HCT116 (cell line): Measurements from ENCODE around the gene TLCD2. TPM values are rescaled to one million over a fixed set of nuclear protein-coding genes. Genes with fewer than 3 reads are reported as not detected.

Experiments used
- ATAC-seq: fragments of 200-7000 bp; cut with Tn5 transposase; 2 replicates; pipeline ENCODE4 v1.9.1; 2020; ENCODE audit warnings: mild to moderate bottlenecking, moderate library complexity
- BruUV-seq: library from RNA; stranded (reverse); fragments of 400-500 nt; replicated peaks from 2 replicates; lab custom pipeline; 2021; lab: Mats Ljungman, UMichigan
- CTCF ChIA-PET: fragments of 300-600 bp; sonication (Branson Sonifier 250); formaldehyde crosslinking; loops from one replicate; lab custom pipeline; 2021; ENCODE audit warnings: antibody characterized with exemption; lab: Charles Lee
- POLR2A ChIA-PET: fragments of 300-600, 350-600 bp; sonication (Branson Sonifier 250); formaldehyde crosslinking; loops from one replicate; lab custom pipeline; 2021; ENCODE audit warnings: antibody characterized with exemption; lab: Charles Lee
- RAD21 ChIA-PET, 2 experiments: fragments of 300-600 bp; sonication (Branson Sonifier 250); formaldehyde crosslinking; loops; one replicate each; lab custom pipeline; 2023; ENCODE audit warnings: low total read pairs in 2 of 2; ENCODE audit not compliant: uncharacterized antibody in 2 of 2, unreplicated experiment in 2 of 2, low non-redundant PET in 1 of 2; lab: Charles Lee
- DNase-seq: peaks from one replicate; pipeline ENCODE4 v3.0.0-alpha.2; 2010; ENCODE audit warnings: low read depth, low spot score
- H2AFZ ChIP-seq: fragments of 200-600 bp; shearing (Covaris generic), sonication (generic); 2 replicates; pipeline ENCODE4 v1.6.1; 2017; ENCODE audit warnings: low read depth, mixed run types, mixed read lengths, antibody characterized with exemption, low read length; ENCODE audit not compliant: poor library complexity, severe bottlenecking
- H3K27ac ChIP-seq: 2 replicates; pipeline ENCODE4 v1.5.1; 2012; ENCODE audit warnings: low read depth, low read length
- H3K27me3 ChIP-seq: fragments of 200-600 bp; sonication (generic); 2 replicates; pipeline ENCODE4 v1.6.1; 2016; ENCODE audit warnings: mixed run types, low read length, mixed read lengths; ENCODE audit not compliant: insufficient read depth
- H3K36me3 ChIP-seq, 2 experiments: fragments of 200-500 bp in 1 of 2; fragments of 200-600 bp in 1 of 2; sonication (Bioruptor generic) in 1 of 2; sonication (generic) in 1 of 2; 2 replicates each; pipeline versions ENCODE4 v1.5.1 to v1.6.1; 2014 to 2016; ENCODE audit warnings: low read length in 2 of 2, inconsistent platforms in 1 of 2, mixed read lengths in 1 of 2, mixed run types in 1 of 2; ENCODE audit not compliant: insufficient read depth in 2 of 2, control insufficient read depth in 1 of 2
- H3K4me1 ChIP-seq, 2 experiments: fragments of 200-600 bp in 1 of 2; sonication (generic) in 1 of 2; 2 replicates each; pipeline versions ENCODE4 v1.5.1 to v1.6.1; 2012 to 2017; ENCODE audit warnings: low read length in 2 of 2, inconsistent platforms in 1 of 2, mild to moderate bottlenecking in 1 of 2, mixed read lengths in 1 of 2, mixed run types in 1 of 2, moderate library complexity in 1 of 2; ENCODE audit not compliant: insufficient read depth in 2 of 2, control insufficient read depth in 1 of 2
- H3K4me2 ChIP-seq: fragments of 200-600 bp; sonication (generic); 2 replicates; pipeline ENCODE4 v1.6.1; 2017; ENCODE audit warnings: mixed run types, low read length, mixed read lengths
- H3K4me3 ChIP-seq, 2 experiments: fragments of 200-600 bp in 1 of 2; sonication (generic) in 1 of 2; replicated peaks in 1 of 2; 2 replicates each; pipeline ENCODE4 v1.5.1; 2011 to 2016; ENCODE audit warnings: low read length in 2 of 2, control low read depth in 1 of 2, low read depth in 1 of 2, mild to moderate bottlenecking in 1 of 2, mixed read lengths in 1 of 2, mixed run types in 1 of 2
- H3K79me2 ChIP-seq: fragments of 200-600 bp; sonication (generic); 2 replicates; pipeline ENCODE4 v1.6.1; 2017; ENCODE audit warnings: mild to moderate bottlenecking, mixed run types, low read length, moderate library complexity, mixed read lengths; ENCODE audit not compliant: insufficient read depth
- H3K9ac ChIP-seq: fragments of 200-600 bp; sonication (generic); 2 replicates; pipeline ENCODE4 v1.6.1; 2016; ENCODE audit warnings: low read length, mixed read lengths
- H3K9me2 ChIP-seq: fragments of 200-600 bp; sonication (generic), shearing (Covaris generic); 2 replicates; pipeline ENCODE4 v1.6.1; 2017; ENCODE audit warnings: mixed run types, mild to moderate bottlenecking, moderate library complexity; ENCODE audit not compliant: insufficient read depth
- H3K9me3 ChIP-seq, 2 experiments: fragments of 200-500 bp in 1 of 2; fragments of 200-600 bp in 1 of 2; sonication (Bioruptor generic) in 1 of 2; sonication (generic) in 1 of 2; 2 replicates each; pipeline ENCODE4 v1.6.1; 2014 to 2017; ENCODE audit warnings: low read length in 2 of 2, mixed read lengths in 2 of 2, inconsistent platforms in 1 of 2, low read depth in 1 of 2, mild to moderate bottlenecking in 1 of 2, mixed run types in 1 of 2, moderate library complexity in 1 of 2; ENCODE audit not compliant: control insufficient read depth in 1 of 2, insufficient read depth in 1 of 2
- H4K20me1 ChIP-seq: fragments of 200-600 bp; sonication (generic), shearing (Covaris generic); 2 replicates; pipeline ENCODE4 v1.6.1; 2017; ENCODE audit warnings: mixed run types, mild to moderate bottlenecking, moderate library complexity; ENCODE audit not compliant: insufficient read depth
- CEBPB ChIP-seq: IDR thresholded peaks from 2 replicates; pipeline ENCODE4 v1.6.1; 2012; ENCODE audit warnings: low read depth
- RAD21 ChIP-seq: IDR thresholded peaks from 2 replicates; pipeline ENCODE4 v1.6.1; 2012; ENCODE audit warnings: low read depth, mild to moderate bottlenecking
- intact Hi-C: fragments of 100-400 bp; cut with micrococcal nuclease; formaldehyde crosslinking; loops from 2 replicates; pipeline ENCODE4 v1.10.0; 2022
- total RNA-seq: library from RNA; stranded (reverse); gene quantifications from one replicate; pipeline ENCODE4 v1.2.1, GENCODE V29; 2021; ENCODE audit not compliant: unreplicated experiment
- TF ChIP-seq, protein P1 (sequence below), 3 experiments: fragments of 200-600 bp in 1 of 3; sonication (generic) in 1 of 3; IDR thresholded peaks in 2 of 3; conservative IDR thresholded peaks in 1 of 3; 2 replicates each; pipeline ENCODE4 v1.5.1; 2012 to 2017; ENCODE audit warnings: low read depth in 2 of 3, low read length in 2 of 3, antibody characterized with exemption in 1 of 3, borderline replicate concordance in 1 of 3, control low read depth in 1 of 3, mild to moderate bottlenecking in 1 of 3, mixed read lengths in 1 of 3, mixed run types in 1 of 3, moderate library complexity in 1 of 3; ENCODE audit not compliant: insufficient read depth in 1 of 3

TLCD2 gene
- total RNA-seq, 1 experiment from 2014 or later: 1.8 TPM

DNA sequence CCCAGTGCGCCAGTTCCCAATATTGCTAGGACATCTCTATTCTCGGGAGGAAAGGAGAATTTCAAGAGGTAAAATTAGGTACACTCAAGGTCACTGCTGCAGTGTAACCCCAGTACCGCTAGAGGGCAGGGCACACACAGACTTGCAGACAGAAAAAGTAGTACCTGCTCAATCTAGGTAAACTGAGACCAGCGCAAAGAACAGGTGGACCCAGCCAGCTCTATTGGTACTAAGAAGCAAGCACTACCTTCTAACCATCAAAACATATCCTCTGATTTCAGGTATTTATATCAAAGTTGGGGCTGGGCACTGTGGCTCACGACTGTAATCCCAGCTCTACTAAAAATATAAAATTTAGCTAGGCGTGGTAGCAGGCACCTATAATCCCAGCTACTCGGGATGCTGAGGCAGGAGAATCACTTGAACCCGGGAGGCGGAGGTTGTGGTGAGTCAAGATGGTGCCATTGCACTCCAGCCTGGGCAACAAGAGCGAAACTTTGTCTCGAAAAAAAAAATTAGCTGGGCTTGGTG, 10.7 kb upstream of the TLCD2 start:
- POLR2A ChIA-PET: interaction anchor here (1.2 kb wide), 1 partner anchor 63 kb away, joined by 5 read pairs; no protein-coding TSS in a partner anchor
- intact Hi-C loops: loop anchor here (1.0 to 5.0 kb wide), 3 partner anchors 46 to 146 kb away; no protein-coding TSS in a partner anchor
- CTCF ChIA-PET: interaction anchor here (0.6 to 4.8 kb wide), 12 partner anchors 9 to 837 kb away, joined by 3 to 39 read pairs (median 6); partner anchors contain the start of genes RILP, RTN4RL1 and SERPINF1
- TF ChIP-seq RAD21 (peak; percentile 94), CEBPB (no peak)
- TF ChIP-seq, protein P1, sequence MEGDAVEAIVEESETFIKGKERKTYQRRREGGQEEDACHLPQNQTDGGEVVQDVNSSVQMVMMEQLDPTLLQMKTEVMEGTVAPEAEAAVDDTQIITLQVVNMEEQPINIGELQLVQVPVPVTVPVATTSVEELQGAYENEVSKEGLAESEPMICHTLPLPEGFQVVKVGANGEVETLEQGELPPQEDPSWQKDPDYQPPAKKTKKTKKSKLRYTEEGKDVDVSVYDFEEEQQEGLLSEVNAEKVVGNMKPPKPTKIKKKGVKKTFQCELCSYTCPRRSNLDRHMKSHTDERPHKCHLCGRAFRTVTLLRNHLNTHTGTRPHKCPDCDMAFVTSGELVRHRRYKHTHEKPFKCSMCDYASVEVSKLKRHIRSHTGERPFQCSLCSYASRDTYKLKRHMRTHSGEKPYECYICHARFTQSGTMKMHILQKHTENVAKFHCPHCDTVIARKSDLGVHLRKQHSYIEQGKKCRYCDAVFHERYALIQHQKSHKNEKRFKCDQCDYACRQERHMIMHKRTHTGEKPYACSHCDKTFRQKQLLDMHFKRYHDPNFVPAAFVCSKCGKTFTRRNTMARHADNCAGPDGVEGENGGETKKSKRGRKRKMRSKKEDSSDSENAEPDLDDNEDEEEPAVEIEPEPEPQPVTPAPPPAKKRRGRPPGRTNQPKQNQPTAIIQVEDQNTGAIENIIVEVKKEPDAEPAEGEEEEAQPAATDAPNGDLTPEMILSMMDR (IDR thresholded peaks at IDR 0.05 in 2 of 3, conservative IDR thresholded peaks at IDR 0.05 in 1 of 3; ENCODE audit: borderline replicate concordance in 1 of 3, insufficient read depth in 1 of 3, low read depth in 2 of 3, low read length in 2 of 3): peak; percentile 72 to 99 (median 98)
- no peaks in the 10 kb centered on the region for H3K27me3 ChIP-seq
- RAD21 ChIA-PET: interaction anchor here (0.8 to 2.6 kb wide), 2 partner anchors 63 kb away, joined by 3 to 9 read pairs; no protein-coding TSS in a partner anchor
- H2AFZ ChIP-seq: no peak overlapping the region
- H3K9me3 ChIP-seq: no peaks in the 10 kb centered on the region
- H3K4me1 ChIP-seq: peaks cover 26 to 65% of the 10 kb centered on the region in 2 experiments; a peak in 3 of 4 replicates
- no peak overlapping the region for H3K9ac ChIP-seq
- no peaks in the 10 kb centered on the region for H4K20me1 ChIP-seq
- no TSS peak for BruUV-seq
- H3K36me3 ChIP-seq: no peaks in the 10 kb centered on the region
- ATAC-seq (no peak), DNase-seq (peak; percentile 61)
- no peak overlapping the region for H3K27ac ChIP-seq
- H3K4me3 ChIP-seq: no peak overlapping the region
- H3K9me2 ChIP-seq: no peaks in the 10 kb centered on the region
- peaks cover 4% of the 10 kb centered on the region; the same call in 1 of the 2 replicates for H3K79me2 ChIP-seq
- H3K4me2 ChIP-seq: peak overlapping the region; percentile 42
